Psoas muscle (tissue), 8 donors: ENCODE measurements around the gene MED23. TPM values are rescaled to one million over a fixed set of nuclear protein-coding genes. Genes with fewer than 3 reads are reported as not detected.

Source experiments
- ATAC-seq, 4 donors: fragments of 200-7000 bp; cut with Tn5 transposase; one replicate each; pipeline ENCODE4 v1.9.1; 2020; ENCODE audit warnings: moderate library complexity in 3 of 4, mild to moderate bottlenecking in 2 of 4
- DNase-seq, 2 donors: peaks; one replicate each; pipeline ENCODE4 v3.0.0-alpha.2; 2020
- H3K27ac ChIP-seq: fragments of 200-600 bp; one replicate; pipeline ENCODE4 v1.8.0; 2022
- H3K27me3 ChIP-seq, 3 donors: fragments of 200-600 bp in 1 of 3; one replicate each; pipeline versions ENCODE4 v1.6.1 to v1.8.0; 2013 to 2022; ENCODE audit warnings: low read length in 2 of 3, mild to moderate bottlenecking in 2 of 3, moderate library complexity in 1 of 3; ENCODE audit not compliant: insufficient read depth in 3 of 3
- H3K36me3 ChIP-seq, 2 donors: fragments of 200-600 bp in 1 of 2; one replicate each; pipeline versions ENCODE4 v1.6.1 to v1.8.0; 2013 to 2022; ENCODE audit warnings: low read depth in 1 of 2, mild to moderate bottlenecking in 1 of 2, moderate library complexity in 1 of 2; ENCODE audit not compliant: insufficient read depth in 1 of 2
- H3K4me1 ChIP-seq: fragments of 200-600 bp; one replicate; pipeline ENCODE4 v1.8.0; 2022
- H3K4me3 ChIP-seq: fragments of 200-600 bp; one replicate; pipeline ENCODE4 v1.8.0; 2022; ENCODE audit warnings: mild to moderate bottlenecking
- H3K9me3 ChIP-seq: fragments of 200-600 bp; one replicate; pipeline ENCODE4 v1.8.0; 2022
- CTCF ChIP-seq: fragments of 200-600 bp; IDR thresholded peaks from one replicate; pipeline ENCODE4 v1.8.0; 2022; ENCODE audit warnings: antibody characterized with exemption
- WGBS, 3 donors: extraction: QIAGEN DNeasy Blood & Tissue Kit; methylation state at CpG; one replicate each; pipeline versions ENCODE4 v1.1.6 to v1.1.7; 2013; 5-methylcytosine and 5-hydroxymethylcytosine counted together
- intact Hi-C, 2 donors: fragments of 100-400 bp; cut with DNase I; formaldehyde crosslinking; loops; one replicate each; pipeline versions ENCODE4 v1.11.0 to v1.14.2; 2022
- polyA plus RNA-seq, 3 donors: library from polyadenylated mRNA; stranded (reverse); fragments of 200-250 nt; gene quantifications; one replicate each; pipeline ENCODE4 v1.2.3, GENCODE V29; 2013
- total RNA-seq, 4 donors: library from RNA; stranded (reverse); fragmentation: NEBNext Ultra II Directional in 2 of 4; extraction: Animal tissue kit (Norgen Biotek cat#: 25700) in 2 of 4; gene quantifications; one replicate each; pipeline versions ENCODE4 v1.2.1 to v1.2.4, GENCODE V29; 2021 to 2023
- donor health status: healthy with polysubstance abuse.
- donor health status: DM: no; HTN: no; CAD: no; lungs with moderate emphysema.
- donor health status: Bipolar disorder and iron deficiency.
- donor health status: healthy.
- donor health status: DM: yes; HTN: yes; CAD: no.
- donor health status: DM: no; HTN: no; CAD: no.
- donor health status: DM: no; HTN: no; CAD: no.
- donor health status: DM: yes; HTN: yes; CAD: no.

The MED23 gene
- total and polyA plus RNA-seq, 7 donors: 4.2 to 11.2 (median 8.0) TPM

GRCh38 chr6:131588643-131589042 lies 39.4 kb downstream of the MED23 start:
- ATAC-seq: no peak
- no peak for TF ChIP-seq CTCF
- no peaks in the 10 kb centered on the region for H3K4me1 ChIP-seq
- no peak overlapping the region for H3K4me3 ChIP-seq
- 80 to 85% (median 81%) methylated on average over 2 of the region's 2 CpGs for WGBS, 3 donors
- DNase-seq: no peak
- peaks cover 16 to 98% of the 10 kb centered on the region in 2 donors for H3K36me3 ChIP-seq
- no peaks in the 10 kb centered on the region for H3K27me3 ChIP-seq
- no peak overlapping the region for H3K27ac ChIP-seq
- H3K9me3 ChIP-seq: no peaks in the 10 kb centered on the region
- intact Hi-C loops: loop anchor here (5.0 kb wide), 1 partner anchor 34 kb away; no protein-coding TSS in a partner anchor

- Histone ChIP-seq H3K27ac (no peak overlapping the region), H3K9me3 (no peaks in the 10 kb centered on the region), H3K36me3 (peaks cover 14 to 98% of the 10 kb centered on the region in 2 donors), H3K4me3 (no peak overlapping the region), H3K4me1 (no peaks in the 10 kb centered on the region), H3K27me3 (no peaks in the 10 kb centered on the region)
- no peak for TF ChIP-seq CTCF
- no peak for DNase-seq
- WGBS, 3 donors: 95 to 98% (median 96%) methylated on average over 4 of the region's 4 CpGs
- ATAC-seq: no peak
- intact Hi-C loops: loop anchor here (5.0 kb wide), 1 partner anchor 34 kb away; no protein-coding TSS in a partner anchor
Measured at GRCh38 chr6:131587909-131588308, 40.1 kb downstream of the MED23 start.

GRCh38 chr6:131586543-131586942 lies 41.5 kb downstream of the MED23 start:
- Histone ChIP-seq H3K36me3 (peaks cover 12 to 96% of the 10 kb centered on the region in 2 donors), H3K27me3 (no peaks in the 10 kb centered on the region), H3K9me3 (no peaks in the 10 kb centered on the region), H3K4me1 (no peaks in the 10 kb centered on the region), H3K4me3 (no peak overlapping the region), H3K27ac (no peak overlapping the region)
- 79 to 89% (median 89%) methylated on average over 4 of the region's 4 CpGs for WGBS, 3 donors
- DNase-seq: no peak
- ATAC-seq: no peak
- intact Hi-C loops: loop anchor here (5.0 kb wide), 1 partner anchor 36 kb away; no protein-coding TSS in a partner anchor
- no peak for TF ChIP-seq CTCF

- H3K36me3 ChIP-seq: peaks cover 0 to 72% of the 10 kb centered on the region in 2 donors
- intact Hi-C loops: no loop called here
Measured at GRCh38 chr6:131581523-131581922, 46.5 kb downstream of the MED23 start.

More at GRCh38 chr6:131581523-131581922, 46.5 kb downstream of the MED23 start:
- H3K27me3 ChIP-seq: no peaks in the 10 kb centered on the region
- H3K9me3 ChIP-seq: no peaks in the 10 kb centered on the region
- no peak overlapping the region for H3K27ac ChIP-seq
- H3K4me1 ChIP-seq: no peaks in the 10 kb centered on the region
- DNase-seq: no peak
- no peak for ATAC-seq
- no peak for TF ChIP-seq CTCF
- H3K4me3 ChIP-seq: no peak overlapping the region
